ENCODE measurements around the gene CDH22.

DNA sequence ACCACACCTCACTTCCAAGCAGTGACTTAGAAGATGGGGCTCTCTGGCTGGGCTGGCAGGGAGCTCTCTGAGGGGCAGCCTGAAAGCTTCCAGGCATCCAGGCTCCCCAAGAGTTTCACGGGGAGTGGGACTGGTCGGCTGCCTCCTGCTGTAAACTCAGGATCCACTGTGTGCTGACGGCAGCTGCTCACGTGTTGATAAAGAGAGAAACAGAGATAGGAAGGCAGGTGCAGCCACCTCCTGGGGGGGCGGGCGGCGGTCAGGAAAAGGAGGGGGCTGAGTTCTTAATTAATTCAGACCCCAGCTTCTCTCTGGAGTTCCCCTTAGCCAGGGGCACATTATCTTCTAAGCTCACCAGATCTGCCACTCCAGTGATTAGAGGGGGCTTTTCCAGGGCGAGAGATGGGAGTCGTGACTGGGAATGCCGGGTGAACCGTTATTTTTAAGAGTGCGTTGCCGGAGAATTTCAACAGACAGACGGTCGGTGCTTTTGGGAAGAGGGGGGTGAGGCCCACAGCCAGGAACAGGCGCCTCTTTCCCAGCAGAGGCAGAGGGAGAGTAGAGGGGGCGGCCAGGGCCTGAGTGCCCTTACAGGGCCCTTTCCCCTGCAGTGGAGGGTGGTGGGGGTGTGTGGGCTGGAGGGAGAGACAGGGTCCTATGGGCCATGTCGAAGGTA lies 119.3 kb downstream of the CDH22 start:
- TF ChIP-seq, protein P1, sequence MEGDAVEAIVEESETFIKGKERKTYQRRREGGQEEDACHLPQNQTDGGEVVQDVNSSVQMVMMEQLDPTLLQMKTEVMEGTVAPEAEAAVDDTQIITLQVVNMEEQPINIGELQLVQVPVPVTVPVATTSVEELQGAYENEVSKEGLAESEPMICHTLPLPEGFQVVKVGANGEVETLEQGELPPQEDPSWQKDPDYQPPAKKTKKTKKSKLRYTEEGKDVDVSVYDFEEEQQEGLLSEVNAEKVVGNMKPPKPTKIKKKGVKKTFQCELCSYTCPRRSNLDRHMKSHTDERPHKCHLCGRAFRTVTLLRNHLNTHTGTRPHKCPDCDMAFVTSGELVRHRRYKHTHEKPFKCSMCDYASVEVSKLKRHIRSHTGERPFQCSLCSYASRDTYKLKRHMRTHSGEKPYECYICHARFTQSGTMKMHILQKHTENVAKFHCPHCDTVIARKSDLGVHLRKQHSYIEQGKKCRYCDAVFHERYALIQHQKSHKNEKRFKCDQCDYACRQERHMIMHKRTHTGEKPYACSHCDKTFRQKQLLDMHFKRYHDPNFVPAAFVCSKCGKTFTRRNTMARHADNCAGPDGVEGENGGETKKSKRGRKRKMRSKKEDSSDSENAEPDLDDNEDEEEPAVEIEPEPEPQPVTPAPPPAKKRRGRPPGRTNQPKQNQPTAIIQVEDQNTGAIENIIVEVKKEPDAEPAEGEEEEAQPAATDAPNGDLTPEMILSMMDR (IDR thresholded peaks at IDR 0.05), result no peak
- no peak for TF ChIP-seq POLR2A (IDR thresholded peaks at IDR 0.05)

Data from adrenal gland (tissue), 5 donors.